ENCODE measurements around the gene GRIN3B.
"Not testable (repeated sequence)": the region's sequence is repeated elsewhere in the genome, so short reads cannot be mapped to it uniquely, and the experiment has no call there.

GRIN3B gene, protein sequence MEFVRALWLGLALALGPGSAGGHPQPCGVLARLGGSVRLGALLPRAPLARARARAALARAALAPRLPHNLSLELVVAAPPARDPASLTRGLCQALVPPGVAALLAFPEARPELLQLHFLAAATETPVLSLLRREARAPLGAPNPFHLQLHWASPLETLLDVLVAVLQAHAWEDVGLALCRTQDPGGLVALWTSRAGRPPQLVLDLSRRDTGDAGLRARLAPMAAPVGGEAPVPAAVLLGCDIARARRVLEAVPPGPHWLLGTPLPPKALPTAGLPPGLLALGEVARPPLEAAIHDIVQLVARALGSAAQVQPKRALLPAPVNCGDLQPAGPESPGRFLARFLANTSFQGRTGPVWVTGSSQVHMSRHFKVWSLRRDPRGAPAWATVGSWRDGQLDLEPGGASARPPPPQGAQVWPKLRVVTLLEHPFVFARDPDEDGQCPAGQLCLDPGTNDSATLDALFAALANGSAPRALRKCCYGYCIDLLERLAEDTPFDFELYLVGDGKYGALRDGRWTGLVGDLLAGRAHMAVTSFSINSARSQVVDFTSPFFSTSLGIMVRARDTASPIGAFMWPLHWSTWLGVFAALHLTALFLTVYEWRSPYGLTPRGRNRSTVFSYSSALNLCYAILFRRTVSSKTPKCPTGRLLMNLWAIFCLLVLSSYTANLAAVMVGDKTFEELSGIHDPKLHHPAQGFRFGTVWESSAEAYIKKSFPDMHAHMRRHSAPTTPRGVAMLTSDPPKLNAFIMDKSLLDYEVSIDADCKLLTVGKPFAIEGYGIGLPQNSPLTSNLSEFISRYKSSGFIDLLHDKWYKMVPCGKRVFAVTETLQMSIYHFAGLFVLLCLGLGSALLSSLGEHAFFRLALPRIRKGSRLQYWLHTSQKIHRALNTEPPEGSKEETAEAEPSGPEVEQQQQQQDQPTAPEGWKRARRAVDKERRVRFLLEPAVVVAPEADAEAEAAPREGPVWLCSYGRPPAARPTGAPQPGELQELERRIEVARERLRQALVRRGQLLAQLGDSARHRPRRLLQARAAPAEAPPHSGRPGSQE

DNA sequence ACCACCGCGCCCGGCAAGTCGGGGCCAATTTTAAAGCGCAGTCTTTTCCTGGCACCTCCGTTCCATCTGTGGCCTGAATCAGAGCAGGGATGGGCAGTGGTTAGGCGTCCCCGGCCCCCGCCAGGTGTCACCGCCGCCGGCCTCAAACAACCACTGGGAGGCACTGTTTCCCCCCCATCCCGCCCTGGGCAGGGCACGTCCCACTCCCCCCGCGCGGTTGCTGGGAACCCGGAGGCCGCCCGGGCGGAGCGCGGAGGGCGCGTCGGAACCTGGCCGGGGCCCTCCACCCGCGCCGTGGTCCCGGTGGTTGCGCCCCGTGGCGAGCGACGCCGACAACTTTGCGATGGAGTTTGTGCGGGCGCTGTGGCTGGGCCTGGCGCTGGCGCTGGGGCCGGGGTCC, at the start of gene GRIN3B:
TSS of gene GRIN3B (plus strand) at position 325 of the 400 bp plus-strand sequence. CDS start at position 344, 19 bp downstream.
- in situ Hi-C loops (cut with MboI; ENCODE audit: low sequenced_read_pairs), result no loop called here

DNA sequence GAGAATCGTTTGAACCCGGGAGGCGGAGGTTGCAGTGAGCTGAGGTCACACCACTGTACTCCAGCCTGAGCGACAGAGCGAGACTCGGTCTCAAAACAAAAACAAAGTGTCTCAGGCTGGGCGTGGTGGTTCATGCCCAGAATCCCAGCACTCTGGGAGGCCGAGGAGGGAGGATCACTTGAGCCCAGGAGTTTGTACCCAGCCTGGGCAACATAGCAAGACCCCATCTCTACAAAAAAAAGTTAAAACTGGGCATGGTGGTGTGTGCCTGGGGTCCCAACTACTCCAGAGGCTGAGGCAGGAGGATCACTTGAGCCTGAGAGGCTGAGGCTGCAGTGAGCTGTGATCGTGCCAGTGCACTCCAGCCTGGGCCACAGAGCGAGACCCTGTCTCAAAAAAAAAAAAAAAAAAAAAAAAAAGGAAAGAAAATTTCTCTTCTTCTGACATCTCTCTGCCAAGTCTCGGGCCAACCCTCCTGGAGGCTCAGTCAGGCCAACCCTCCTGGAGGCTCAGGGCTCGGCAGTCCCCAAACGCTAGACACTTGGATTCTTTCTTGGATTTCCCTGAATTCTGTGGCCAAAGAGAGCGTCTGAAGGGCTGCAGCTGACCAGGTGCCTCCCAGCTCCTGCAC, 48.1 kb upstream of the GRIN3B start:
- in situ Hi-C loops (cut with MboI; ENCODE audit: low sequenced_read_pairs), result no loop called here

DNA sequence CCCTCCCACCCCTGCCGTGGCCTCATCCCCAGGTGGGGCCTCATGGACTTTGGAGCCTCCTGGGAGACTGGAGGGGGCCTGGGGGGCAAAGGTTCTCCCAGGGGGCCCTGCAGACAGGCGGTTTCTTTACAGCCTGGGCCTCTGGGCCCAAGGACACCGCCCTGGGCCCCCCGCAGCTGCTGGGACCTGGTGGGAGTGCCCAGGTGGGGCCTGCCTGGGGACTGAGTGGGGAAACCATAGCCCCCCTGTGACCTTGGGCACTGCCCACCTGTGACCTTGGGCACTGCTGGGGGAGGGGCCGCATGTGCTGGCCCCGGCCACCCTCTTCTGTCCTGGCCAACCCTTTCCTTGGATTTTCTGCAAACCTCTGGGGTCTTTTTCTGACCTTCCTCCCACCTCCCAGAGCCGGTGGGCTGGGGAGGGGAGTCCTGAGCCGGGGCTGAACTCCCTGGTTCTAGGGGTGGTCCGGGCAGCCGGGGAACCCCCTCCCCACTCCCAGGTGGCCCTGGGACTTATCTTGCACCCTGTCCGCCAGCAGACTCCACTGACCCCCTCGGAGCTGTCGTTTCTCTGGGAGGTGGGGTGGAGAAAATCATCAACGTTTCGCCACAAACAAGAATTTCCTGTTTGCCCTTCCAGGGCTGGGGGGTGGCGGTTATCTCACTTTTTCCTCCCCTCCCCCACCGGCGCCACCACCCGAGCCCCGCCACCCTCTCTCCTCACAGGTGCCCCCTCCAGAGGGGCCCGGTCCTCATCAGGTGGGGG, 47.4 kb upstream of the GRIN3B start:
- in situ Hi-C loops (cut with MboI; ENCODE audit: low sequenced_read_pairs), result no loop called here

DNA sequence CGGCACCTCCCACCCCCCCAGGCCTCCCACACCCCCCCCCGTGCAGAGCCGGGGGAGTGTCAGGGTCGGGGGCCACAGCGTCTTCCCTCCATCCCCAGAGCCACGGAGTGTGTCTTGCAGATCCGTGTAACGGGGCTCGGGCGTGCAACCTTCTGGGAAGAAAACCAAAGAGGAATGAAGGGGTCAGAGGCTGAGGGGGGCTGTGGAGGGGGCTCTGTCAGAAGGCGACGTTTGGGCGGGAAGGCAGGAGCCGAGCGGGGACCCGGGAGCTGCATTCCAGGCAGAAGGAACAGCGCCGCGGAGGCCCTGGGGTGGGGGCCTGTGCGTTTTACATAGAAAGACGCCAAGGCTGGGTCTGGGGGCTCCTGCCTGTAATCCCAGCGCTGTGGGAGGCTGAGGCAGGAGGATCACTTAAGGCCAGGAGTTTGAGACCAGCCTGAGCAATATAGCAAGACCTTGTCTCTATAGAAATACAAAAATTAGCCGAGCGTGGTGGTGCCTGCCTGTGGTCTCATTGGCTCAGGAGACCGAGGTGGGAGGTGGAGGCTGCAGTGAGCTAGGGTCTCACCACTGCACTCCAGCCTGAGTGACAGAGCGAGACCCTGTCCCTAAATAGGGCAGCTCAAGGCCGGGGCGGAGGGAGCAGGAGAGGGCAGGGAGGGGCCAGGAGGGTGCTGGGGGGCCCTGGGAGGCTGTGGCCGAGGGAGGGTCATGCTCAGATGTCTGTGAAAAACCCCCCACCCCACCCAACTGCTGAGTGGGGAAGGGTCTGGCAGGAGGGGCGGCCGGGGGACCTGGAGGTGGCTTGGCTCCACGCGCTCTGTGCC, 46.6 kb upstream of the GRIN3B start:
- in situ Hi-C loops (cut with MboI; ENCODE audit: low sequenced_read_pairs), result no loop called here

DNA sequence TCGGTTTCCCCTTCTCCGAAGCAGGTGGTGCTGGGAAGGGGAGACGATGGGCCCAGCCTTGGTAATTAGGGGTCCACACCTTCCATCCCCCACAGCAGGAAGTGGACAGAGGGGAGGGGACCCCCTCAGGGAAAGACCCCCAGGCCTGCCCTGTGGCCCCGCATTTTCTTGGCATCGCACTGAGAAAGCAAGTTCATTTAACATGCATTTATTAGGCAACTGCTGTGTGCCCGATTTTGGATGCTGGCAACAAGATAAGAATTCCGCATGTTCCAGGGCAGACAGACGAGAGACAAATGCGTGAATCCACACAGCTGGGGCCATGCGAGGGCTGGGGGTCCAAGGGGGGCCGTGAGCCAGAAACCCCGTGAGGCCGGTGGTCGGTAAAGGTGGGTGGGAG, 45.9 kb upstream of the GRIN3B start:
- in situ Hi-C loops (cut with MboI; ENCODE audit: low sequenced_read_pairs), result no loop called here

GRCh38 chr19:954672-955494, 45.3 kb upstream of the GRIN3B start:
- in situ Hi-C loops (cut with MboI; ENCODE audit: low sequenced_read_pairs), result no loop called here

GRCh38 chr19:955803-956765, 44.1 kb upstream of the GRIN3B start:
- in situ Hi-C loops (cut with MboI; ENCODE audit: low sequenced_read_pairs), result no loop called here

GRCh38 chr19:956766-957440, 43.3 kb upstream of the GRIN3B start:
- in situ Hi-C loops (cut with MboI; ENCODE audit: low sequenced_read_pairs), result no loop called here

GRCh38 chr19:957578-957977, 42.6 kb upstream of the GRIN3B start:
- in situ Hi-C loops (cut with MboI; ENCODE audit: low sequenced_read_pairs), result not testable (repeated sequence)

DNA sequence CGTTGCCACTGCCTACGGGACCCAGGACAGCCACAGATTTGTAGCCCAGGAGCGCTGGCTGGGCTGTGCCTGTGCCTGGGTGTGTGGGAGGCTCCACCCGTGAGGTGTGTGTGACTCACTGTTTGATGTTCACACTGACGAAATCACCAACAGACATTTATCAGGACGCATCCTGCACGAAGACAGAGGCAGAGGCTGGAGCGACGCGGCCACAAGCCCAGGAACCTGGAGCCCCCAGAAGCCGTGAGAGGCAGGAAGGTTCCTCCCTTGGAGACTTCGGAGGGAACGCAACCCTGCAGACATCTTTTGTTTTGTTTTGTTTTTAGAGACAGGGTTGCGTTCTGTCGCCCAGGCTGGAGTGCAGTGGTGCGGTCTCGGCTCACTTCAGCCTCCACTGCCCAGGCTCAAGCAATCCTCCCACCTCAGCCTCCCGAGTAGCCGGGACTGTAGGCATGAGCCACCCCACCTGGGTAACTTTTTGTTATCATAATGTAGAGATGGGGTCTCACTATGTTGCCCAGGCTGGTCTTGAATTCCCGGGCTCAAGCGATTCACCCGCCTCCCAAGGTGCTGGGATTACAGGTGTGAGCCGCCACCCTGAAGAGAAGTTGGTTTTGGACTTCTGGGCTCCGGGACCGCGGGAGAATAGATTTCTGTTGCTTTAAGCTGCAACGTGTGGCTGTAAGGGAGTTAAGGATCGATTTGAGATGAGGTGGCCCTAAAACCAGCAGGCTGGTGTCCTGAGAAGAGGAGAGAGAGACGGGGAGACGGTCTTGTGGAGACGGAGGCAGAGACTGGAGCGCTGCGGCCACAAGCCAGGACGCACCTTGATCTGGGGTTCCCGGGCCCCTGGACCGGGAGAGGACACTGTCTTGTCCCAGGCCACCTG, 41.0 kb upstream of the GRIN3B start:
- in situ Hi-C loops (cut with MboI; ENCODE audit: low sequenced_read_pairs), result no loop called here

- in situ Hi-C loops (cut with MboI; ENCODE audit: low sequenced_read_pairs), result no loop called here
These were observed 40.2 kb upstream of the GRIN3B start for GRCh38 chr19:960020-960419.

DNA sequence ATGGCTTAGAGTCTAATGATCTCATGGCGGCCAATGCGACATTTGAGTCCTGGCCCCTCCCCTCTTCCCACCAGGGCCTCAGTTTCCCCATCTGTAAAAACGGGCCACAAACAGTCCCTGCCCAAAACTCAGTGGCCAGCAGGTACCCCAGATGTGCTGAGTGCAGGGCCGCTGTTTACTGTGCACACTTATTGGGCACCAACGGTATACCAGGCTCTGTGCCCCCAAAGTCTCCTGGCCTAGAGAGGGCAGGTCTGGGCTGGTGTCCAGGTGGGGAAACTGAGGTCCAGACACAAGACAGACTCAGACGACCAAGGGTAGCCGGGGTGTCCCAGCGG, 39.6 kb upstream of the GRIN3B start:
- in situ Hi-C loops (cut with MboI; ENCODE audit: low sequenced_read_pairs), result no loop called here

GRCh38 chr19:961866-962620, 38.2 kb upstream of the GRIN3B start:
- in situ Hi-C loops (cut with MboI; ENCODE audit: low sequenced_read_pairs), result no loop called here

DNA sequence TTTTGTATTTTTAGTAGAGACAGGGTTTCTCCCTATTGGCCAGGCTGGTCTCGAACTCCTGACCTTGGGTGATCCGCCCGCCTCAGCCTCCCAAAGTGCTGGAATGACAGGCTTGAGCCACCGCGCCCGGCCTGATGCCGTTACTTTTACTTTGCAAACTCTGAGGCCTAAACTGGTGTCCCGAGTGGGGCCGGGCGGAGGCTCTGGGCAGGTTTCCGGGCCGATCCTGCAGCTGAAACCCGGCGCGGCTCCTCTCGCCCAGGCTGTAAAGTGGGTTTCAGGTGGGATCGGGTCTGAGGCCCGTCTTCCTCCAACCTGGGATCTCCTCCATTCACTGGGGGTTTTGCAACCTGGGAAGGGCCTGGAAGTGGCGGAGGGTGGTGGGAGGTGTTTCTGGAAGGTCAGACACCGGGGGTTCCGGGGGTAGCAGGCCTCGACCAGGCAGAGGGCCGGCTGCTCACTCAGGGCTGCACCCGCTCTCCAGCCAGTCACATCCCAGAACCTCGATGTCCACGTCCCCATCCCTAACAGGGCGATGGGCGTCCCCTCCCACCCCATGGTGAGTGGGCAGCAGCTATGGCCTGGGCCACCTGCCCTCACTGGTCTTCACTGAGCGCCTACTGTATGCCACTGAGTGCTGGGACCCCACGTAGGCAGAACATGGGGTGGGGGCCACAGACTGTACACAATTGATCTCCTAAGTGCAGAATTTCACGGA, 37.4 kb upstream of the GRIN3B start:
- in situ Hi-C loops (cut with MboI; ENCODE audit: low sequenced_read_pairs), result no loop called here

GRCh38 chr19:963486-963951, 36.7 kb upstream of the GRIN3B start:
- in situ Hi-C loops (cut with MboI; ENCODE audit: low sequenced_read_pairs), result no loop called here
